Upper lobe of right lung (tissue), 1 donor: ENCODE results near the gene CMIP. TPM values are rescaled to one million over a fixed set of nuclear protein-coding genes. Genes with fewer than 3 reads are reported as not detected.

Source experiments
- ATAC-seq: fragments of 200-7000 bp; cut with Tn5 transposase; one replicate; pipeline ENCODE4 v1.9.1; 2020; ENCODE audit warnings: mild to moderate bottlenecking, moderate library complexity
- DNase-seq: peaks from one replicate; pipeline ENCODE4 v3.0.0-alpha.2; 2020
- H3K27ac ChIP-seq: fragments of 200-600 bp; one replicate; pipeline ENCODE4 v1.8.0; 2022
- H3K27me3 ChIP-seq: fragments of 200-600 bp; one replicate; pipeline ENCODE4 v1.8.0; 2022; ENCODE audit warnings: mild to moderate bottlenecking
- H3K36me3 ChIP-seq: fragments of 200-600 bp; one replicate; pipeline ENCODE4 v1.8.0; 2022
- H3K4me1 ChIP-seq: fragments of 200-600 bp; one replicate; pipeline ENCODE4 v1.8.0; 2022
- H3K4me3 ChIP-seq: fragments of 200-600 bp; one replicate; pipeline ENCODE4 v1.8.0; 2022; ENCODE audit warnings: mild to moderate bottlenecking
- H3K9me3 ChIP-seq: fragments of 200-600 bp; one replicate; pipeline ENCODE4 v1.8.0; 2022
- CTCF ChIP-seq: fragments of 200-600 bp; IDR thresholded peaks from one replicate; pipeline ENCODE4 v1.8.0; 2022; ENCODE audit warnings: antibody characterized with exemption
- intact Hi-C: fragments of 100-400 bp; cut with DNase I; formaldehyde crosslinking; loops from one replicate; pipeline ENCODE4 v1.11.0; 2022
- total RNA-seq: library from RNA; stranded (reverse); fragmentation: NEBNext Ultra II Directional; extraction: Animal tissue kit (Norgen Biotek cat#: 25700); gene quantifications from one replicate; pipeline ENCODE4 v1.2.1, GENCODE V29; 2021
- donor health status: DM: no; HTN: yes; CAD: no; lungs with severe emphysema.

Gene CMIP
- total RNA-seq, 1 donor from 2014 or later: 73.8 TPM

- H3K4me3 ChIP-seq: no peak overlapping the region
- no peaks in the 10 kb centered on the region for H3K36me3 ChIP-seq
- no peaks in the 10 kb centered on the region for H3K27me3 ChIP-seq
- DNase-seq (no peak), ATAC-seq (no peak)
- no peak for TF ChIP-seq CTCF
- intact Hi-C loops: no loop called here
- H3K4me1 ChIP-seq: peaks cover 46% of the 10 kb centered on the region
- no peak overlapping the region for H3K27ac ChIP-seq
- H3K9me3 ChIP-seq: no peaks in the 10 kb centered on the region
Measured at GRCh38 chr16:81517629-81518438, 73.2 kb downstream of the CMIP start.

GRCh38 chr16:81518439-81518757 is 73.8 kb downstream of the CMIP start:
- H3K4me3 ChIP-seq: no peak overlapping the region
- no peaks in the 10 kb centered on the region for H3K36me3 ChIP-seq
- H3K27ac ChIP-seq: no peak overlapping the region
- peaks cover 41% of the 10 kb centered on the region for H3K4me1 ChIP-seq
- DNase-seq (no peak), ATAC-seq (no peak)
- H3K9me3 ChIP-seq: no peaks in the 10 kb centered on the region
- intact Hi-C loops: no loop called here
- TF ChIP-seq CTCF: no peak
- H3K27me3 ChIP-seq: no peaks in the 10 kb centered on the region

GRCh38 chr16:81519301-81520150 is 74.9 kb downstream of the CMIP start:
- Histone ChIP-seq H3K9me3 (no peaks in the 10 kb centered on the region), H3K4me1 (peaks cover 30% of the 10 kb centered on the region), H3K4me3 (no peak overlapping the region), H3K36me3 (no peaks in the 10 kb centered on the region), H3K27me3 (no peaks in the 10 kb centered on the region), H3K27ac (no peak overlapping the region)
- intact Hi-C loops: no loop called here
- peak; percentile 62 for ATAC-seq
- DNase-seq: peak; percentile 51
- TF ChIP-seq CTCF: no peak

- Histone ChIP-seq H3K9me3 (no peaks in the 10 kb centered on the region), H3K4me1 (peaks cover 26% of the 10 kb centered on the region), H3K27me3 (no peaks in the 10 kb centered on the region), H3K36me3 (no peaks in the 10 kb centered on the region), H3K27ac (no peak overlapping the region), H3K4me3 (no peak overlapping the region)
- DNase-seq (no peak), ATAC-seq (peak; percentile 31)
- intact Hi-C loops: no loop called here
- no peak for TF ChIP-seq CTCF
Measured at GRCh38 chr16:81520151-81520470, 75.5 kb downstream of the CMIP start.

- Histone ChIP-seq H3K4me1 (peaks cover 26% of the 10 kb centered on the region), H3K36me3 (no peaks in the 10 kb centered on the region), H3K9me3 (no peaks in the 10 kb centered on the region), H3K27ac (no peak overlapping the region), H3K27me3 (no peaks in the 10 kb centered on the region), H3K4me3 (no peak overlapping the region)
- DNase-seq (peak; percentile 27), ATAC-seq (no peak)
- intact Hi-C loops: no loop called here
- no peak for TF ChIP-seq CTCF
Measured at GRCh38 chr16:81520560-81521135, 76.0 kb downstream of the CMIP start.
